GM23248 (cell line): ENCODE measurements around the gene KRT36. TPM values are rescaled to one million over a fixed set of nuclear protein-coding genes. Genes with fewer than 3 reads are reported as not detected.

ENCODE experiments used
- DNase-seq: peaks from one replicate; pipeline ENCODE4 v3.0.0-alpha.2; 2015
- H2AFZ ChIP-seq: fragments of 200-600 bp; sonication (generic); 2 replicates; pipeline ENCODE4 v1.6.1; 2016; ENCODE audit warnings: antibody characterized with exemption
- H3F3A ChIP-seq: fragments of 200-600 bp; sonication (generic); 2 replicates; pipeline ENCODE4 v1.6.1; 2016; ENCODE audit warnings: mild to moderate bottlenecking, antibody characterized with exemption, mixed run types; ENCODE audit not compliant: insufficient read depth
- H3K27ac ChIP-seq: fragments of 200-600 bp; sonication (generic); 2 replicates; pipeline ENCODE4 v1.5.1; 2016; ENCODE audit warnings: mild to moderate bottlenecking
- H3K27me3 ChIP-seq: fragments of 200-600 bp; sonication (generic); replicated peaks from 2 replicates; pipeline ENCODE4 v1.6.1; 2016; ENCODE audit warnings: mild to moderate bottlenecking; ENCODE audit not compliant: insufficient read depth
- H3K36me3 ChIP-seq: fragments of 200-600 bp; sonication (generic); 2 replicates; pipeline ENCODE4 v1.6.1; 2016; ENCODE audit warnings: low read depth, mild to moderate bottlenecking
- H3K4me1 ChIP-seq: fragments of 200-600 bp; sonication (generic); 2 replicates; pipeline ENCODE4 v1.6.1; 2016; ENCODE audit warnings: mild to moderate bottlenecking; ENCODE audit not compliant: insufficient read depth
- H3K4me2 ChIP-seq: fragments of 200-600 bp; sonication (generic); one replicate; pipeline ENCODE4 v1.6.1; 2016; ENCODE audit warnings: mild to moderate bottlenecking; ENCODE audit not compliant: unreplicated experiment
- H3K4me3 ChIP-seq: fragments of 200-600 bp; sonication (generic); 2 replicates; pipeline ENCODE4 v1.5.1; 2016; ENCODE audit warnings: mild to moderate bottlenecking
- H3K79me2 ChIP-seq: fragments of 200-600 bp; sonication (generic); 2 replicates; pipeline ENCODE4 v1.6.1; 2016; ENCODE audit warnings: mild to moderate bottlenecking; ENCODE audit not compliant: insufficient read depth
- H3K9ac ChIP-seq: fragments of 200-600 bp; sonication (generic); 2 replicates; pipeline ENCODE4 v1.6.1; 2016; ENCODE audit warnings: mild to moderate bottlenecking
- H3K9me2 ChIP-seq: fragments of 200-600 bp; sonication (generic); 2 replicates; pipeline ENCODE4 v1.6.1; 2016; ENCODE audit warnings: mixed run types, mild to moderate bottlenecking, moderate library complexity; ENCODE audit not compliant: insufficient read depth
- H3K9me3 ChIP-seq: fragments of 200-600 bp; sonication (generic); one replicate; pipeline ENCODE4 v1.6.1; 2017; ENCODE audit warnings: low read depth
- H4K20me1 ChIP-seq: fragments of 200-600 bp; sonication (generic); 2 replicates; pipeline ENCODE4 v1.6.0; 2016; ENCODE audit not compliant: insufficient read depth
- EZH2 ChIP-seq: fragments of 200-600 bp; sonication (generic); IDR thresholded peaks from 2 replicates; pipeline ENCODE4 v1.6.1; 2018; ENCODE audit warnings: antibody characterized with exemption, mild to moderate bottlenecking; ENCODE audit not compliant: insufficient read depth, poor library complexity, severe bottlenecking
- EZH2phosphoT487 ChIP-seq: fragments of 200-600 bp; sonication (generic); IDR thresholded peaks from 2 replicates; pipeline ENCODE4 v1.6.1; 2018; ENCODE audit warnings: antibody characterized with exemption, moderate library complexity, mild to moderate bottlenecking, low read depth; ENCODE audit not compliant: insufficient read depth
- WGBS, 2 experiments: methylation state at CpG; one replicate each; pipeline ENCODE4 v1.1.6; 2015 to 2017; ENCODE audit warnings: low lambda C conversion rate in 2 of 2, low coverage in 1 of 2; ENCODE audit errors: missing lambda C conversion rate in 2 of 2; 5-methylcytosine and 5-hydroxymethylcytosine counted together
- in situ Hi-C: fragments of 300-500 bp; cut with MboI; formaldehyde crosslinking; loops from 2 replicates; pipeline ENCODE4 v1.15.0; 2020
- polyA plus RNA-seq: library from polyadenylated mRNA; unstranded; fragments of >200 nt; fragmentation: Nextera tagmentation; extraction: Ambion mirVana; gene quantifications from 2 replicates; pipeline ENCODE4 v1.2.1, GENCODE V29; 2016
- total RNA-seq: library from RNA; depleted of rRNA; stranded (reverse); fragments of >200 nt; shearing (Covaris generic); gene quantifications from 2 replicates; pipeline ENCODE4 v1.2.3, GENCODE V29; 2014

Gene KRT36
- total and polyA plus RNA-seq, 2 experiments from 2014 or later: not detected

DNA sequence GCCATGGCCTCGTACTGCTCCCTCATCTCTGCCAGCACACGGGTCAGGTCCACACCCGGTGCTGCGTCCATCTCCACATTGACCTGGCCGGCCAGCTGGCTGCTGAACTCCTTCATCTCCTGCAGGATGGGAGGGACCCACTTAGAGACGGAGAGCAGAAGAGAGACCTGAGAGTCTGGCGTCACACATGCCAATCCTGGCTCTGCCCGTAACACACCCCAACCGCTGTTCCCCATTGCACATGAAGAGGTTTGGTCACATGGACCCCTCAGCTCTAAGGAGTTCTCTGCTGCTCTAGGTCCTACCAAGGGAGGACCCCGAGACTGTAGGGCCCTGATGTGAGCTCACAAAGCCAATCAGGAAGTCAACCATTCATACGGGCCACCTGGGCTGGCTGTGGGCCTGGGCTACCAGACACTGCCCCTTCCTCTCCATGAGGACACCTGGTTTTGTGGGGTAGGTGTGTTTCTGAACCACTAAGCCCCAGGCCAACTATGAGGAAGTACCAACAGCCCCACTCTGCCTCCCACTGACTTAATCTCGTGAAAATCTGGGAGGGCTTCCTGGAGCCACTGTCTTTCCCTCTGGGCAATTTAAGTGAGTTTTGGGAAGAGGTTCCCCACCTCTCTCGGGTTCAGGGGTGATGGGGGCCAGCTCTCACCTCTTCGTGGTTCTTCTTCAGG lies 26.6 kb upstream of the KRT36 start:
- 88% methylated on average over 14 of the region's 14 CpGs for WGBS, 2 experiments
- Histone ChIP-seq H3K9ac (no peak overlapping the region), H3K4me2 (no peak overlapping the region), H4K20me1 (no peaks in the 10 kb centered on the region), H3K4me3 (no peak overlapping the region), H3K79me2 (no peaks in the 10 kb centered on the region), H3K4me1 (peaks cover 4% of the 10 kb centered on the region), H3F3A (no peaks in the 10 kb centered on the region), H3K36me3 (no peaks in the 10 kb centered on the region), H3K27ac (no peak overlapping the region), H2AFZ (no peak overlapping the region), H3K9me3 (no peaks in the 10 kb centered on the region), H3K27me3 (no peaks in the 10 kb centered on the region), H3K9me2 (no peaks in the 10 kb centered on the region)
- in situ Hi-C loops: no loop called here
- DNase-seq: no peak
- TF ChIP-seq EZH2phosphoT487 (no peak), EZH2 (no peak)

DNA sequence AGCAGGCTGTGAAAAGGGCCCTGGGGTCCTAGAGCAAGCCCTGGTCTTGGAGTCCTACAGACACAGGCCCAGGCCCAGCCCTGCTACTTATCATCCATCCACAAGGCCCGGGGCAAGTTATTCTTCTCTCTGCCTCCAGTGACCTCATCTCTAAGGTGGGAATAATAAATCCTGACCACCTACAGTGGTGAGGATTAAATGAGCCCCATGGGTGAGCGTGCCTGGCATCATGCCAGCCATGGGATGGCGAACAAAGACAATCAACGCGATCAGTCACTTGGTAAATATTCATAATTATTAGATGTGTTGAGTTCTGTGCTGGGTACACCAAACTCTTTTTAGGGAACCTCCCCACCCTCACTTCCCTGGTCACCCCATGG lies 23.4 kb upstream of the KRT36 start:
- no peak overlapping the region for H3K4me2 ChIP-seq
- H3K9ac ChIP-seq: no peak overlapping the region
- H3F3A ChIP-seq: no peaks in the 10 kb centered on the region
- no peaks in the 10 kb centered on the region for H3K79me2 ChIP-seq
- TF ChIP-seq EZH2: no peak
- no peak for TF ChIP-seq EZH2phosphoT487
- H3K27ac ChIP-seq: no peak overlapping the region
- no peak for DNase-seq
- no peaks in the 10 kb centered on the region for H3K4me1 ChIP-seq
- H3K4me3 ChIP-seq: no peak overlapping the region
- no peaks in the 10 kb centered on the region for H3K36me3 ChIP-seq
- in situ Hi-C loops: no loop called here
- H4K20me1 ChIP-seq: no peaks in the 10 kb centered on the region
- H3K9me3 ChIP-seq: no peaks in the 10 kb centered on the region
- H3K9me2 ChIP-seq: no peaks in the 10 kb centered on the region
- H3K27me3 ChIP-seq: no peaks in the 10 kb centered on the region
- no peak overlapping the region for H2AFZ ChIP-seq
- 65 to 81% methylated on average over 5 of the region's 5 CpGs for WGBS, 2 experiments

DNA sequence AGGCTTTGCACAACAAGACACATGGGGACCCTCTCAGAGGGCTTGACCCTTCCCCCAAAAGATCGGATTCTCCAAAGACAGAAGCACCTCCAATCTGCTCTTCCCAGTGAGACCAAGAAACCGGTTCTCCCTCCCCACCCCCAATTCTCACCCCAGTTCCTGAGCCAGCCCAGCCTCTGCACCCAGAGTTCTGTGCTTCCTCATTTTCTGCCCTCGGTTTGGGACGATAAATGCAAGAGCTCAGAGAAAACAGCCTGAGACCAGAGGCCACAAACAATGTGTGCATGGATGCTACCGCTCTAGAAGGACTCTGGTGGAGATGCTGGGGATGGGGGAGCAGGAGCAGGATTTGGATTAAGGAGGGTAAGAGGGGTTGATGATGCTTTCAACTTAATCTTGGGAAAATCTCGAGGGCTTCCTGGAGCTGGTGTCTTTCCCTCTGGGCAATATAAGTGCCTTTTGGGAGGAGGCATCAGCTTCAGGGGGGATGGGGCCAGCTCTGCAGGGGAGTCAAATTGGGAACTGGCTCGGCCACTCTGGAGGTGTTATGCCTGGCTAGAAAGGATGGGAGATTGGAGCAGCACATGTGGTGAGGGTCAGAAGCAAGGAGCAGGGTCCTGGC lies 22.9 kb upstream of the KRT36 start:
- Histone ChIP-seq H3K4me2 (no peak overlapping the region), H3K4me3 (no peak overlapping the region), H3K9ac (no peak overlapping the region), H3K27me3 (no peaks in the 10 kb centered on the region), H3K36me3 (no peaks in the 10 kb centered on the region), H3K9me3 (no peaks in the 10 kb centered on the region), H3K27ac (no peak overlapping the region), H3K9me2 (no peaks in the 10 kb centered on the region), H4K20me1 (no peaks in the 10 kb centered on the region), H3F3A (no peaks in the 10 kb centered on the region), H2AFZ (no peak overlapping the region), H3K4me1 (no peaks in the 10 kb centered on the region), H3K79me2 (no peaks in the 10 kb centered on the region)
- no peak for TF ChIP-seq EZH2phosphoT487
- TF ChIP-seq EZH2: no peak
- in situ Hi-C loops: no loop called here
- WGBS, 2 experiments: 64 to 67% methylated on average over 7 of the region's 7 CpGs
- DNase-seq: no peak

DNA sequence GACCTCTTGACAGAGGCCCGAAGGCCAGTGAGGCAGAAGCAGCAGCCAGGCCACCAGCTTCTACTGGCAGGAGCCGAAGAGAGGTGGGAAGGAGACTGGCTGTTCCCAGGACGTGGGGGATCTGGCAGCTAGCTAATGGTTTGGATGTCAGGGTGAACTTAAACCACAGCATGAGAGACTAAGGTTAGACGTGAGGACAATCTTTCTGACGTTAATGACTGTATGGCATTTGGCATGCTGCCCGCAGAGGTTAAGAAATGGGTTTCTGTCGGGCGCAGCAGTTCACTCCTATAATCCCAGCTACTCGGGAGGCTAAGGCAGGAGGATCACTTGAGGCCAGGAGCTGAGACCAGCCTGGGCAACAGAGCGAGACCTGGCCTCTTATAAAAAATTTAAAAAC lies 22.0 kb upstream of the KRT36 start:
- no peaks in the 10 kb centered on the region for H3F3A ChIP-seq
- in situ Hi-C loops: no loop called here
- no peaks in the 10 kb centered on the region for H4K20me1 ChIP-seq
- no peak overlapping the region for H3K27ac ChIP-seq
- H3K9me2 ChIP-seq: no peaks in the 10 kb centered on the region
- H3K79me2 ChIP-seq: no peaks in the 10 kb centered on the region
- 80 to 86% methylated on average over 10 of the region's 10 CpGs for WGBS, 2 experiments
- H2AFZ ChIP-seq: no peak overlapping the region
- H3K4me3 ChIP-seq: no peak overlapping the region
- no peak overlapping the region for H3K4me2 ChIP-seq
- H3K9ac ChIP-seq: no peak overlapping the region
- no peaks in the 10 kb centered on the region for H3K36me3 ChIP-seq
- no peaks in the 10 kb centered on the region for H3K4me1 ChIP-seq
- DNase-seq: no peak
- no peaks in the 10 kb centered on the region for H3K9me3 ChIP-seq
- H3K27me3 ChIP-seq: no peaks in the 10 kb centered on the region
- no peak for TF ChIP-seq EZH2
- TF ChIP-seq EZH2phosphoT487: no peak
